C4-2B (cell line): ENCODE results near the gene STAT3.
"Not testable (repeated sequence)": the region's sequence is repeated elsewhere in the genome, so short reads cannot be mapped to it uniquely, and the experiment has no call there.

Source experiments
- H3K27ac ChIP-seq: fragments of 450-650 bp; 2 replicates; pipeline ENCODE4 v1.5.1; 2017
- ZFX ChIP-seq: fragments of 450-650 bp; IDR thresholded peaks from 2 replicates; pipeline ENCODE4 v1.6.1; 2017
- TF ChIP-seq, protein P1 (sequence below): fragments of 450-650 bp; conservative IDR thresholded peaks from 2 replicates; pipeline ENCODE4 v1.5.1; 2017; ENCODE audit warnings: mild to moderate bottlenecking

The STAT3 gene

DNA sequence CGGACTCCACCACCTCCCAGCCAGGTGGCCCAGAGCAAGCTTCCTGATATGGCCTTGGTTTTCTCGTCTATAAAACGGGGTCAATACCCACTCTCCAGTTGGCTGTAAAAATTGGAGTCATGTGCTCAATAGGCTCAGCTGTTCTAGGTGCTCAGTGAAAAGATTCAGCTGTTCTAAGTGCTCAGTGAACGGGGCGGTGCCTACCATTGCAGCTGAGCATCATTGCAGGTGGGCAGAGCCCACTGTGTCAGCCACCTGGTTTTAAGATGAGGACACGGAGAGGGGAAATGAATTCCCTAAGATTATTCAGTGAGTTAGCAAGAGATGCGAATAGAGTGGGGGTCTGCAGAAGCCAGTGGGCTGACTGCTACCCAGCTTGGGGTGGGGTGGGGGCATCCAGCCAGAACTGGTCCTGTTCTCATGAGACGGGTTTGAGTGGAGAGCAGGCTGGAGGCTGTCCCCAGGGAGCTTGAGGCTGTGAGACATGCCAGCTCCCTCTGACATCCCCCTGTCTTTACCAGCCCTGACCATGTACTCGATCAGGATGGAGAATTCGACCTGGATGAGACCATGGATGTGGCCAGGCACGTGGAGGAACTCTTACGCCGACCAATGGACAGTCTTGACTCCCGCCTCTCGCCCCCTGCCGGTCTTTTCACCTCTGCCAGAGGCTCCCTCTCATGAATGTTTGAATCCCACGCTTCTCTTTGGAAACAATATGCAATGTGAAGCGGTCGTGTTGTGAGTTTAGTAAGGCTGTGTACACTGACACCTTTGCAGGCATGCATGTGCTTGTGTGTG lies 78.1 kb downstream of the STAT3 start:
- H3K27ac ChIP-seq, result no peak overlapping the region
- no peak for TF ChIP-seq ZFX
- TF ChIP-seq, protein P1, sequence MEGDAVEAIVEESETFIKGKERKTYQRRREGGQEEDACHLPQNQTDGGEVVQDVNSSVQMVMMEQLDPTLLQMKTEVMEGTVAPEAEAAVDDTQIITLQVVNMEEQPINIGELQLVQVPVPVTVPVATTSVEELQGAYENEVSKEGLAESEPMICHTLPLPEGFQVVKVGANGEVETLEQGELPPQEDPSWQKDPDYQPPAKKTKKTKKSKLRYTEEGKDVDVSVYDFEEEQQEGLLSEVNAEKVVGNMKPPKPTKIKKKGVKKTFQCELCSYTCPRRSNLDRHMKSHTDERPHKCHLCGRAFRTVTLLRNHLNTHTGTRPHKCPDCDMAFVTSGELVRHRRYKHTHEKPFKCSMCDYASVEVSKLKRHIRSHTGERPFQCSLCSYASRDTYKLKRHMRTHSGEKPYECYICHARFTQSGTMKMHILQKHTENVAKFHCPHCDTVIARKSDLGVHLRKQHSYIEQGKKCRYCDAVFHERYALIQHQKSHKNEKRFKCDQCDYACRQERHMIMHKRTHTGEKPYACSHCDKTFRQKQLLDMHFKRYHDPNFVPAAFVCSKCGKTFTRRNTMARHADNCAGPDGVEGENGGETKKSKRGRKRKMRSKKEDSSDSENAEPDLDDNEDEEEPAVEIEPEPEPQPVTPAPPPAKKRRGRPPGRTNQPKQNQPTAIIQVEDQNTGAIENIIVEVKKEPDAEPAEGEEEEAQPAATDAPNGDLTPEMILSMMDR, result no peak

DNA sequence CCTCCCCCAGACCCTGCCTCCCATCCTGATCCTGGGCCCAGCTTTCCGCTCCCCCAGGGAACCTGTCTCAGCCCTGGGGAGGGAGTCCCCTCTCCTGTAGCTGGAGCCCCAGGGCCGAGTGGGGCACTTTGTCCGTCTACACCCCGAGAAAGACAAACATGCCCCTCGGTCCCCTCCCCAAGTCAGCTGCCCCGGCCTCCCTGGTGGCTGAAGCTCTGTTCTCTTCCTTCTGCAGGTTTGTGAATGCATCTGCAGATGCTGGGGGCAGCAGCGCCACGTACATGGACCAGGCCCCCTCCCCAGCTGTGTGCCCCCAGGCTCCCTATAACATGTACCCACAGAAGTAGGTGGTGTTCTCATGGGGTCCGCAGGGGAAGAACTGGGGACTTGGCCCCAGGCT lies 79.1 kb downstream of the STAT3 start:
- no peak overlapping the region for H3K27ac ChIP-seq
- TF ChIP-seq ZFX, result no peak

GRCh38 chr17:42308446-42308845 lies 79.8 kb downstream of the STAT3 start:
- no peak overlapping the region for H3K27ac ChIP-seq
- TF ChIP-seq, protein P1, result no peak
- no peak for TF ChIP-seq ZFX

DNA sequence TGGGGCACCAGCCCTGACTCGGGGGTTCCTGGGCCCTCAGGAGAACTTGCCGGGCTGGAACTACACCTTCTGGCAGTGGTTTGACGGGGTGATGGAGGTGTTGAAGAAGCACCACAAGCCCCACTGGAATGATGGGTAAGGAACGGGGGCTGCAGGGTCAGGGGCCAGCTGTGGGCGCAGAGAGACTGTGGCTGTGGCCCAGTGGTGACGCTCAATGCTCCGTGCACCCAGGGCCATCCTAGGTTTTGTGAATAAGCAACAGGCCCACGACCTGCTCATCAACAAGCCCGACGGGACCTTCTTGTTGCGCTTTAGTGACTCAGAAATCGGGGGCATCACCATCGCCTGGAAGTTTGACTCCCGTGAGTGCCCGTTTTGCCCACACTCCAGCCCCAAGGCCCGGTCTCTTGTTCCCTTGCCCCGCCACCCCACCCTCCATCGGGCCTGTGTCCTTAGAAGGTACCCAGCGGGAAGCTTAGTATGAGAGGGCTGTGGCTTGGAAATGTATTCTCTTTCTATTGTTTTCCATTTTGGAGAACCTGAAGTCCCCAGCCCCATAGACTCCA lies 80.8 kb downstream of the STAT3 start:
- TF ChIP-seq ZFX, result no peak
- TF ChIP-seq, protein P1, result no peak

DNA sequence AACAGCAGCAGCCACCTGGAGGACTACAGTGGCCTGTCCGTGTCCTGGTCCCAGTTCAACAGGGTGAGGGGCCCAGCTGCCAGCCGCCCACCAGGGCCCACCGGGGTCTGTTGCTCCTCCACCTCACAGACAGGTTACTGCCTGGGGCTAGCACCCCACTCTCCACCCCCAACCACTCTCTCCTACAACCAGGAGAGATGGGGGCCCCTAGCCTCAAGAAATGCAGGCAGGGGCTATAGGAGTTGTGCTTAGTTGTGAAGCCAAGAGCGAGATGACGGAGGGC lies 81.9 kb downstream of the STAT3 start:
- TF ChIP-seq ZFX, result no peak
- TF ChIP-seq, protein P1, result no peak
- no peak overlapping the region for H3K27ac ChIP-seq

More for the DNA sequence above, 80.8 kb downstream of the STAT3 start:
- no peak overlapping the region for H3K27ac ChIP-seq

- no peak overlapping the region for H3K27ac ChIP-seq
- TF ChIP-seq, protein P1, result no peak
- no peak for TF ChIP-seq ZFX
Observed at GRCh38 chr17:42305543-42306384, 82.5 kb downstream of the STAT3 start.

GRCh38 chr17:42305031-42305330 lies 83.3 kb downstream of the STAT3 start:
- not testable (repeated sequence) for H3K27ac ChIP-seq

GRCh38 chr17:42304187-42305030 lies 83.8 kb downstream of the STAT3 start:
- H3K27ac ChIP-seq, result no peak overlapping the region
- TF ChIP-seq ZFX, result no peak
- TF ChIP-seq, protein P1, result no peak
